ENCODE measurements around the gene ARL17B.
"Not testable (repeated sequence)": the region's sequence is repeated elsewhere in the genome, so short reads cannot be mapped to it uniquely, and the experiment has no call there.

DNA sequence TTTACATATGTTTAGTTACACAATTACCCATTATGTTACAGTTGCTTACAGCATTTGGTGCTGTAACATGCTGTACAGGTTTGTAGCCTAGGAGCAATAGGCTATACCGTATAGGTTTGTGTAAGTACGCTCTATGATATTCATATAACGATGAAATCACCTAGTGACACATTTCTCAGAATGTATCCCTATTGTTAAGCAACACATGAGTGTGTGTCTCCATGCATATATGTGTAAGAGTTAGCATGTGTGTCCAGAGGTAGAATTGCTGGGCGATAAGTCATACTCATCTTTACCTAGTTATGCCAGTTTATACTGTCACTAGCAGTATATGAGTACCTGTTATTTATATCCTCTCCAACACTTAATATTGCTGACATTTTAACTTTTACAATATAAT lies 21.6 kb upstream of the ARL17B start:
- TF ChIP-seq POLR2A, POLR2AphosphoS5 (IDR thresholded peaks at IDR 0.05): not testable (repeated sequence)
- TF ChIP-seq, protein P1, sequence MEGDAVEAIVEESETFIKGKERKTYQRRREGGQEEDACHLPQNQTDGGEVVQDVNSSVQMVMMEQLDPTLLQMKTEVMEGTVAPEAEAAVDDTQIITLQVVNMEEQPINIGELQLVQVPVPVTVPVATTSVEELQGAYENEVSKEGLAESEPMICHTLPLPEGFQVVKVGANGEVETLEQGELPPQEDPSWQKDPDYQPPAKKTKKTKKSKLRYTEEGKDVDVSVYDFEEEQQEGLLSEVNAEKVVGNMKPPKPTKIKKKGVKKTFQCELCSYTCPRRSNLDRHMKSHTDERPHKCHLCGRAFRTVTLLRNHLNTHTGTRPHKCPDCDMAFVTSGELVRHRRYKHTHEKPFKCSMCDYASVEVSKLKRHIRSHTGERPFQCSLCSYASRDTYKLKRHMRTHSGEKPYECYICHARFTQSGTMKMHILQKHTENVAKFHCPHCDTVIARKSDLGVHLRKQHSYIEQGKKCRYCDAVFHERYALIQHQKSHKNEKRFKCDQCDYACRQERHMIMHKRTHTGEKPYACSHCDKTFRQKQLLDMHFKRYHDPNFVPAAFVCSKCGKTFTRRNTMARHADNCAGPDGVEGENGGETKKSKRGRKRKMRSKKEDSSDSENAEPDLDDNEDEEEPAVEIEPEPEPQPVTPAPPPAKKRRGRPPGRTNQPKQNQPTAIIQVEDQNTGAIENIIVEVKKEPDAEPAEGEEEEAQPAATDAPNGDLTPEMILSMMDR (IDR thresholded peaks at IDR 0.05) = not testable (repeated sequence)

All from upper lobe of left lung (tissue), 4 donors.